PFSK-1 (cell line): ENCODE results near the gene CACNA1C.

Experiments
- FOXP2 ChIP-seq: optimal IDR thresholded peaks from 2 replicates; pipeline ENCODE3; 2011; ENCODE audit warnings: borderline replicate concordance, control low read depth, inconsistent platforms; ENCODE audit not compliant: insufficient read depth; ENCODE audit errors: extremely low read length, extremely low read depth
- POLR2AphosphoS5 ChIP-seq: IDR thresholded peaks from 2 replicates; pipeline ENCODE4 v1.6.1; 2012; ENCODE audit warnings: low read depth, mild to moderate bottlenecking, control low read depth, low read length, moderate library complexity
- SIN3A ChIP-seq: IDR thresholded peaks from 2 replicates; pipeline ENCODE4 v1.6.1; 2012; ENCODE audit warnings: mild to moderate bottlenecking, low read length, moderate library complexity, borderline replicate concordance; ENCODE audit not compliant: insufficient read depth
- TAF1 ChIP-seq: IDR thresholded peaks from 2 replicates; pipeline ENCODE4 v1.6.1; 2012; ENCODE audit warnings: low read length, control low read depth, borderline replicate concordance; ENCODE audit not compliant: insufficient read depth
- TF ChIP-seq, protein P1 (sequence below), 2 experiments: IDR thresholded peaks; 2 replicates each; pipeline versions ENCODE4 v1.6.1 to v1.8.0; 2011 to 2012; ENCODE audit warnings: low read depth in 2 of 2, low read length in 2 of 2, control low read depth in 1 of 2, inconsistent platforms in 1 of 2, mild to moderate bottlenecking in 1 of 2, moderate library complexity in 1 of 2; ENCODE audit not compliant: insufficient read depth in 1 of 2

Gene CACNA1C

DNA sequence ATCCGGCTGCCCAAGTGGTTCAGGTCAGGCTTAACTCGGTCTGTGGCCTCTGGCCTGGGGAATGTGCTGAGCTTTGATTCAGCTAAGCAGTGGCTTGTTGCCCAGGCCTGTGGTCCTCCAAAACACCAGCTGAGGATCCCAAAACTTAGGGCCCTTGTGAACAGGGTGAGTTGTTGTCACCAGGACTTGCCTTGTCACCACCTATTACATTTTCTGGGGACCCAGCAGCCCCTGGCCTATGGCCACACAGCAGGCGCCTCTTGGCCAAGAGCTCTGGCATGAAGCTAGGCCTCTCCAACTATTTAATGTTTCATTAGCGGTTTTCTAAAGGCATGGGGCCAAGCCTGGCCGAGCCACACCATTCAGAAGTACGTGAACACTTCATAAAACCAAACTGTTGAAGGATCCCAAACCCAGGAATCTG is 343.7 kb downstream of the CACNA1C start:
- TF ChIP-seq SIN3A (no peak), POLR2AphosphoS5 (no peak), TAF1 (no peak), FOXP2 (no peak)
- TF ChIP-seq, protein P1, sequence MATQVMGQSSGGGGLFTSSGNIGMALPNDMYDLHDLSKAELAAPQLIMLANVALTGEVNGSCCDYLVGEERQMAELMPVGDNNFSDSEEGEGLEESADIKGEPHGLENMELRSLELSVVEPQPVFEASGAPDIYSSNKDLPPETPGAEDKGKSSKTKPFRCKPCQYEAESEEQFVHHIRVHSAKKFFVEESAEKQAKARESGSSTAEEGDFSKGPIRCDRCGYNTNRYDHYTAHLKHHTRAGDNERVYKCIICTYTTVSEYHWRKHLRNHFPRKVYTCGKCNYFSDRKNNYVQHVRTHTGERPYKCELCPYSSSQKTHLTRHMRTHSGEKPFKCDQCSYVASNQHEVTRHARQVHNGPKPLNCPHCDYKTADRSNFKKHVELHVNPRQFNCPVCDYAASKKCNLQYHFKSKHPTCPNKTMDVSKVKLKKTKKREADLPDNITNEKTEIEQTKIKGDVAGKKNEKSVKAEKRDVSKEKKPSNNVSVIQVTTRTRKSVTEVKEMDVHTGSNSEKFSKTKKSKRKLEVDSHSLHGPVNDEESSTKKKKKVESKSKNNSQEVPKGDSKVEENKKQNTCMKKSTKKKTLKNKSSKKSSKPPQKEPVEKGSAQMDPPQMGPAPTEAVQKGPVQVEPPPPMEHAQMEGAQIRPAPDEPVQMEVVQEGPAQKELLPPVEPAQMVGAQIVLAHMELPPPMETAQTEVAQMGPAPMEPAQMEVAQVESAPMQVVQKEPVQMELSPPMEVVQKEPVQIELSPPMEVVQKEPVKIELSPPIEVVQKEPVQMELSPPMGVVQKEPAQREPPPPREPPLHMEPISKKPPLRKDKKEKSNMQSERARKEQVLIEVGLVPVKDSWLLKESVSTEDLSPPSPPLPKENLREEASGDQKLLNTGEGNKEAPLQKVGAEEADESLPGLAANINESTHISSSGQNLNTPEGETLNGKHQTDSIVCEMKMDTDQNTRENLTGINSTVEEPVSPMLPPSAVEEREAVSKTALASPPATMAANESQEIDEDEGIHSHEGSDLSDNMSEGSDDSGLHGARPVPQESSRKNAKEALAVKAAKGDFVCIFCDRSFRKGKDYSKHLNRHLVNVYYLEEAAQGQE (IDR thresholded peaks at IDR 0.05; ENCODE audit: insufficient read depth in 1 of 2, low read depth in 2 of 2, low read length in 2 of 2), result no peak

DNA sequence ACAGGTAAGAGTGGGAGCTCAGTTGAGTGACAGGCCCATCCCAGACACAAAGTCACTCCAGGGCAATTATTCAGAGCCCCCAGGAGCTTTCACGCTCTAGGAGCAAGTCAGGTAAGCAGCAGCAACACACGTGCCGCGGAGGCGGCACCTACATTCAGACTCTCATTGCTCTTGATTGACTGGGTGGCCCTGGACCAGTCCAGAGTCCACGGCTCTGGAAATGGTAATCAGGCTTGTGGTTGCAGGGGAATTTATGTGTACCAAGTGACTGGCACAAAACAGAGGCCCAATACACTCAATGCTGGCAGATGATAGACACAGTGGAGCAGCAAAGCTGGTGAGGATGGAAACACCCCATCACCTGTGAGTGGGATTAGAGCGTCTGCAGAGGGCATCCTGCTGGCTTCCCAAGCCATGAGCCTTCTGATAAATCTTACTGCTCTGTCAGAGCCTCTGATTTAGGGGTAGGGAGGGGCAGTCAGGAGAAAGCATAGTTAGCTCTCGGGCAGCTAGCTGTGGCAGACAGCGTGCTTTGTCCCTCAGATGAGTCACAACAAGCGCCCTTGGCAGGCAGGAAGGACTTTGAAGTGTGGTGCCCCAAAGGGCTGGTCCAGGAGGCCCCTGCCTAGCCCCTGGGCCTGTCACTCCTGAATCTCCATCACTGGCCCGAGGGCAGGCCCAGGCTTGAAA is 344.7 kb downstream of the CACNA1C start:
- TF ChIP-seq, protein P1 (IDR thresholded peaks at IDR 0.05; ENCODE audit: insufficient read depth in 1 of 2, low read depth in 2 of 2, low read length in 2 of 2), result no peak
- TF ChIP-seq TAF1, result no peak
- TF ChIP-seq SIN3A, result no peak
- TF ChIP-seq FOXP2, result no peak
- no peak for TF ChIP-seq POLR2AphosphoS5

DNA sequence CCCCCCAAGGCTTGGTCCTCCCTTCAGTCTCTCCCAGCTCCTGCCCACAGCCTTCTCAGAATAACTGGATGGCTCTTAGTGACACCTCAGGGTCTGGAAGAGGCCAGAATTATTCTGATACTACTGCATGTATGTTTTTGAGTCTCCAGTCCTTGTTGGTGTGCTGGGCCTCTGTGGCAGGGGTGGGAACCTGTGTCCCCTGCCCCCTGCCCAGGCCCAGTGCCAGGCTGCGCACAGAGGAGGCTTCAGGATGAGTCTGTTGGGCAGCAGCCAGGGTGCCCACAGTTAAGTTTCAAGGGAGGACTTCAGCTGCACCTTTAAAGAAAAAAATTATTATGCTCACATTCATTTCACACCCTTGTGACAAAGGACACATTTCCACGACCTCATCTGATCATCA is 348.3 kb downstream of the CACNA1C start:
- TF ChIP-seq, protein P1 (IDR thresholded peaks at IDR 0.05; ENCODE audit: insufficient read depth in 1 of 2, low read depth in 2 of 2, low read length in 2 of 2), result no peak
- TF ChIP-seq POLR2AphosphoS5, result no peak

DNA sequence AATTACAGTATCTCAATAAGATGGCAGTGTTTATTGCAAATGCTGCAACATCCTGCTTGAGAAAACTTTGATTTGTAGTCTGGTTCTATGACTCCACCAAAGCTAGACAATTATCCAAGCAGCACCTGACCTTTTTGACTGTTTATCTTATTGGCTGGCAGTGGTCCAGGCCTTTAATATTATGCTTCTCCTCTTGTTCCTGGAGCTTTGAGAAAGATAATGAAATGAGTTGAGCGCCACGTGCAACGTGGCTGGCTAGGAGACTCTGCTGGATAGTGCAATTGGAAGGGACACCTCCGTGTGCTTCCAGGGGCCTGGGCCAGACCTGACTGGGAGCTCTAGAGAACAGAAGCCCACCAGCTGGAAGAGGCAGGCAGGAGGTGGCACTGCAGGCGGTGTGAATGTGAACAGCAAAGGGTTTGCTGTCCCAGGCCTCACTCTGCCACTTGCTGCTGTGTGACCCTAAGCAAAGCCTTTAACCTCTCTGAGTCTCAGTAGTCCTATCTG is 349.3 kb downstream of the CACNA1C start:
- no peak for TF ChIP-seq POLR2AphosphoS5
- no peak for TF ChIP-seq TAF1
- no peak for TF ChIP-seq FOXP2
- TF ChIP-seq, protein P1 (IDR thresholded peaks at IDR 0.05; ENCODE audit: insufficient read depth in 1 of 2, low read depth in 2 of 2, low read length in 2 of 2), result no peak
- no peak for TF ChIP-seq SIN3A
